Caco-2 (cell line): ENCODE data around the gene PRSS23. TPM values are rescaled to one million over a fixed set of nuclear protein-coding genes. Genes with fewer than 3 reads are reported as not detected.

Source experiments
- BruUV-seq: library from RNA; stranded (reverse); fragments of 400-500 nt; replicated peaks from 2 replicates; lab custom pipeline; 2021; lab: Mats Ljungman, UMichigan
- CTCF ChIA-PET: fragments of 300-600 bp; sonication (Branson Sonifier 250); formaldehyde crosslinking; loops from one replicate; lab custom pipeline; 2022; ENCODE audit warnings: antibody characterized with exemption; lab: Charles Lee
- POLR2A ChIA-PET: fragments of 300-600 bp; sonication (Branson Sonifier 250); formaldehyde crosslinking; loops from one replicate; lab custom pipeline; 2022; ENCODE audit warnings: antibody characterized with exemption; lab: Charles Lee
- DNase-seq, 2 experiments: peaks; one replicate each; pipeline versions ENCODE4 v3.0.0 to v3.0.0-alpha.2; 2020 to 2022
- H3K27me3 ChIP-seq: replicated peaks from 2 replicates; pipeline ENCODE4 v1.6.0; 2011; ENCODE audit warnings: low read length; ENCODE audit not compliant: control insufficient read depth, insufficient read depth
- H3K36me3 ChIP-seq: 2 replicates; pipeline ENCODE4 v1.5.1; 2011; ENCODE audit warnings: low read length; ENCODE audit not compliant: control insufficient read depth, insufficient read depth
- H3K4me1 ChIP-seq: fragments of 250-450 bp; sonication (Bioruptor Pico); 2 replicates; pipeline ENCODE4 v1.5.1; 2020; ENCODE audit warnings: mild to moderate bottlenecking
- H3K4me3 ChIP-seq: 2 replicates; pipeline ENCODE4 v1.5.1; 2011; ENCODE audit warnings: low read depth, mild to moderate bottlenecking, control low read depth, low read length
- H3K9me3 ChIP-seq: fragments of 250-450 bp; sonication (Bioruptor Pico); 2 replicates; pipeline ENCODE4 v1.5.1; 2020; ENCODE audit warnings: mild to moderate bottlenecking, moderate library complexity
- H3K27ac Mint-ChIP-seq: one replicate; pipeline ENCODE4 v1.8.0; 2022; ENCODE audit warnings: mixed read lengths; ENCODE audit not compliant: unreplicated experiment
- H3K27me3 Mint-ChIP-seq: one replicate; pipeline ENCODE4 v1.8.0; 2022; ENCODE audit warnings: mixed read lengths; ENCODE audit not compliant: insufficient read depth, unreplicated experiment
- H3K36me3 Mint-ChIP-seq: one replicate; pipeline ENCODE4 v1.8.0; 2022; ENCODE audit warnings: mild to moderate bottlenecking, mixed read lengths; ENCODE audit not compliant: insufficient read depth, unreplicated experiment
- H3K4me1 Mint-ChIP-seq: one replicate; pipeline ENCODE4 v1.8.0; 2022; ENCODE audit warnings: low read depth, mixed read lengths; ENCODE audit not compliant: unreplicated experiment
- H3K4me3 Mint-ChIP-seq: one replicate; pipeline ENCODE4 v1.8.0; 2022; ENCODE audit warnings: mild to moderate bottlenecking, moderate library complexity, mixed read lengths; ENCODE audit not compliant: unreplicated experiment
- H3K9me3 Mint-ChIP-seq: one replicate; pipeline ENCODE4 v1.8.0; 2022; ENCODE audit warnings: mixed read lengths; ENCODE audit not compliant: unreplicated experiment
- CTCF ChIP-seq, 2 experiments: fragments of 200-600 bp in 1 of 2; IDR thresholded peaks; 1 replicate in 1 of 2; 2 replicates in 1 of 2; pipeline versions ENCODE4 v1.5.1 to v1.8.0; 2011 to 2022; ENCODE audit warnings: antibody characterized with exemption in 1 of 2, control low read depth in 1 of 2, inconsistent platforms in 1 of 2, low read depth in 1 of 2, low read length in 1 of 2, mild to moderate bottlenecking in 1 of 2, moderate library complexity in 1 of 2; ENCODE audit not compliant: insufficient read depth in 1 of 2, severe bottlenecking in 1 of 2, unreplicated experiment in 1 of 2
- intact Hi-C: fragments of 100-400 bp; cut with micrococcal nuclease; formaldehyde crosslinking; loops from one replicate; pipeline ENCODE4 v1.10.0; 2022; ENCODE audit not compliant: unreplicated experiment
- total RNA-seq: library from RNA; stranded (reverse); gene quantifications from 2 replicates; pipeline ENCODE4 v1.2.3, GENCODE V29; 2022

The PRSS23 gene
- total RNA-seq, 1 experiment from 2014 or later = 400 TPM

- Mint-ChIP-seq H3K4me3 (peak overlapping the region; percentile 30), H3K27ac (peak overlapping the region; percentile 79), H3K4me1 (peaks cover 77% of the 10 kb centered on the region), H3K36me3 (peaks cover 6% of the 10 kb centered on the region), H3K27me3 (no peaks in the 10 kb centered on the region), H3K9me3 (no peaks in the 10 kb centered on the region)
- Histone ChIP-seq H3K27me3 (no peaks in the 10 kb centered on the region), H3K36me3 (no peaks in the 10 kb centered on the region), H3K4me3 (no peak overlapping the region), H3K4me1 (peaks cover 89% of the 10 kb centered on the region), H3K9me3 (no peaks in the 10 kb centered on the region)
- intact Hi-C loops = loop anchor here (1.0 to 2.0 kb wide), 5 partner anchors 8 to 85 kb away; no protein-coding TSS in a partner anchor
- TSS peak; percentile 77 for BruUV-seq
- POLR2A ChIA-PET = interaction anchor here (0.6 to 1.7 kb wide), 4 partner anchors 9 to 85 kb away, joined by 3 to 15 read pairs (median 4); partner anchors contain the start of gene PRSS23
- no peak for TF ChIP-seq CTCF (IDR thresholded peaks at IDR 0.05; ENCODE audit: insufficient read depth in 1 of 2, low read depth in 1 of 2, low read length in 1 of 2, severe bottlenecking in 1 of 2, unreplicated experiment in 1 of 2)
- CTCF ChIA-PET = interaction anchor here (1.2 to 2.0 kb wide), 6 partner anchors 8 to 183 kb away, joined by 3 to 8 read pairs (median 6); partner anchors contain the start of genes ME3 and PRSS23
- peak; percentile 67 to 78 for DNase-seq
Observed at GRCh38 chr11:86790867-86791849, 9.2 kb upstream of the PRSS23 start.

GRCh38 chr11:86792150-86792549 is 8.2 kb upstream of the PRSS23 start:
- H3K27me3 ChIP-seq = no peaks in the 10 kb centered on the region
- H3K9me3 ChIP-seq = no peaks in the 10 kb centered on the region
- Mint-ChIP-seq H3K36me3 (peaks cover 6% of the 10 kb centered on the region), H3K4me3 (peak overlapping the region; percentile 30), H3K27ac (peak overlapping the region; percentile 79), H3K4me1 (peaks cover 76% of the 10 kb centered on the region), H3K27me3 (no peaks in the 10 kb centered on the region), H3K9me3 (no peaks in the 10 kb centered on the region)
- TF ChIP-seq CTCF (IDR thresholded peaks at IDR 0.05; ENCODE audit: insufficient read depth in 1 of 2, low read depth in 1 of 2, low read length in 1 of 2, severe bottlenecking in 1 of 2, unreplicated experiment in 1 of 2) = no peak
- ChIA-PET CTCF (interaction anchor here (1.2 to 1.4 kb wide), 4 partner anchors 8 to 184 kb away, joined by 3 to 7 read pairs (median 4); partner anchors contain the start of gene PRSS23), POLR2A (no interaction called here)
- no peak for DNase-seq
- no TSS peak for BruUV-seq
- no peak overlapping the region for H3K4me3 ChIP-seq
- H3K36me3 ChIP-seq = no peaks in the 10 kb centered on the region
- H3K4me1 ChIP-seq = peaks cover 89% of the 10 kb centered on the region
- intact Hi-C loops = no loop called here

GRCh38 chr11:86793307-86793706 is 7.0 kb upstream of the PRSS23 start:
- no TSS peak for BruUV-seq
- no peak overlapping the region for H3K4me3 Mint-ChIP-seq
- peaks cover 89% of the 10 kb centered on the region for H3K4me1 ChIP-seq
- H3K9me3 Mint-ChIP-seq = no peaks in the 10 kb centered on the region
- H3K4me3 ChIP-seq = no peak overlapping the region
- H3K36me3 ChIP-seq = no peaks in the 10 kb centered on the region
- peaks cover 75% of the 10 kb centered on the region for H3K4me1 Mint-ChIP-seq
- peaks cover 6% of the 10 kb centered on the region for H3K36me3 Mint-ChIP-seq
- peak overlapping the region; percentile 79 for H3K27ac Mint-ChIP-seq
- no peak for DNase-seq
- POLR2A ChIA-PET = no interaction called here
- no peaks in the 10 kb centered on the region for H3K27me3 Mint-ChIP-seq
- intact Hi-C loops = no loop called here
- H3K9me3 ChIP-seq = no peaks in the 10 kb centered on the region
- CTCF ChIA-PET = interaction anchor here (1.1 kb wide), 1 partner anchor 9 kb away, joined by 3 read pairs; no protein-coding TSS in a partner anchor
- no peaks in the 10 kb centered on the region for H3K27me3 ChIP-seq
- no peak for TF ChIP-seq CTCF (IDR thresholded peaks at IDR 0.05; ENCODE audit: insufficient read depth in 1 of 2, low read depth in 1 of 2, low read length in 1 of 2, severe bottlenecking in 1 of 2, unreplicated experiment in 1 of 2)
